Choroid plexus epithelial cell (primary cell): ENCODE measurements around the gene SHISA4.

Experiments
- DNase-seq: peaks from one replicate; pipeline ENCODE4 v3.0.0-alpha.2; 2010; ENCODE audit warnings: low read depth
- H3K4me3 ChIP-seq: 2 replicates; pipeline ENCODE4 v1.5.1; 2011; ENCODE audit warnings: low read depth, mild to moderate bottlenecking, control low read depth, low read length, moderate library complexity
- TF ChIP-seq, protein P1 (sequence below): conservative IDR thresholded peaks from 2 replicates; pipeline ENCODE4 v1.5.1; 2011; ENCODE audit warnings: low read depth, mild to moderate bottlenecking, control low read depth, inconsistent platforms, low read length, moderate library complexity

Gene SHISA4

DNA sequence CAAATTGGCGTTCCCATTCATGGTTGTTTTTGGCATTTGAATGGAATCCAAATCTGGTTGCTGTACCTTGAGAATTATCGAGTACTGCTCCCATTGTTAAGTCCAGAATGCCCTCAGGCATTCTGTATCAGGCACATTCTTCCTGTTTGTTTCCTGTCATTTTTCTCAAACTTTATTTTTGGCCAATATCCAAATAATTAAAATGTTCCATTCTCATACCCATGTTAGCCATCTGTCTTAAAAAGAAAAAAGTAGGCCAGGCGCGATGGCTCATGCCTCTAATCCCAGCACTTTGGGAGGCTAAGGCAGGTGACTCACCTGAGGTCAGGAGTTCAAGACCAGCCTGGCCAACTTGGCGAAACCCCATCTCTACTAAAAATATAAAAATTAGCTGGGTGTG, 29.3 kb upstream of the SHISA4 start:
- TF ChIP-seq, protein P1, sequence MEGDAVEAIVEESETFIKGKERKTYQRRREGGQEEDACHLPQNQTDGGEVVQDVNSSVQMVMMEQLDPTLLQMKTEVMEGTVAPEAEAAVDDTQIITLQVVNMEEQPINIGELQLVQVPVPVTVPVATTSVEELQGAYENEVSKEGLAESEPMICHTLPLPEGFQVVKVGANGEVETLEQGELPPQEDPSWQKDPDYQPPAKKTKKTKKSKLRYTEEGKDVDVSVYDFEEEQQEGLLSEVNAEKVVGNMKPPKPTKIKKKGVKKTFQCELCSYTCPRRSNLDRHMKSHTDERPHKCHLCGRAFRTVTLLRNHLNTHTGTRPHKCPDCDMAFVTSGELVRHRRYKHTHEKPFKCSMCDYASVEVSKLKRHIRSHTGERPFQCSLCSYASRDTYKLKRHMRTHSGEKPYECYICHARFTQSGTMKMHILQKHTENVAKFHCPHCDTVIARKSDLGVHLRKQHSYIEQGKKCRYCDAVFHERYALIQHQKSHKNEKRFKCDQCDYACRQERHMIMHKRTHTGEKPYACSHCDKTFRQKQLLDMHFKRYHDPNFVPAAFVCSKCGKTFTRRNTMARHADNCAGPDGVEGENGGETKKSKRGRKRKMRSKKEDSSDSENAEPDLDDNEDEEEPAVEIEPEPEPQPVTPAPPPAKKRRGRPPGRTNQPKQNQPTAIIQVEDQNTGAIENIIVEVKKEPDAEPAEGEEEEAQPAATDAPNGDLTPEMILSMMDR: no peak
- no peak overlapping the region for H3K4me3 ChIP-seq

DNA sequence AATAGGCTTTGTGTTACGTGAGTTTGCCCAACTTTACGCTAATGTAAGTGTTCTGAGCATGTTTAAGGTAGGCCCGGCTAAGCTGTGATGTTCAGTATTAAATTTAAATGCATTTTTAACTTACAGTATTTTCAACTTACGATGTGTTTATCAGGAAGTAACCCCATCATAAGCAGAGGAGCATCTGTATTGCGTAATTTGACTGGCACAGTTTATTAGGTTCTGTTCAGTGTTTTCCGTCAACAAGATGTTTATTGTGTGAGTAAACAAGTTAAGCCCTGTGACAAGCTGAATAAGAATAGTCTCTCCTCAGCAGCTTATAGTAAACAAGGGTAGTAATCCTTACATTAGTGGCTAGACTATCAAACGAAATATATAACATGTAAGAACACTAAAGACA, 27.2 kb upstream of the SHISA4 start:
- TF ChIP-seq, protein P1: no peak
- no peak overlapping the region for H3K4me3 ChIP-seq
- no peak for DNase-seq

More for the DNA sequence above, 29.3 kb upstream of the SHISA4 start:
- no peak for DNase-seq

DNA sequence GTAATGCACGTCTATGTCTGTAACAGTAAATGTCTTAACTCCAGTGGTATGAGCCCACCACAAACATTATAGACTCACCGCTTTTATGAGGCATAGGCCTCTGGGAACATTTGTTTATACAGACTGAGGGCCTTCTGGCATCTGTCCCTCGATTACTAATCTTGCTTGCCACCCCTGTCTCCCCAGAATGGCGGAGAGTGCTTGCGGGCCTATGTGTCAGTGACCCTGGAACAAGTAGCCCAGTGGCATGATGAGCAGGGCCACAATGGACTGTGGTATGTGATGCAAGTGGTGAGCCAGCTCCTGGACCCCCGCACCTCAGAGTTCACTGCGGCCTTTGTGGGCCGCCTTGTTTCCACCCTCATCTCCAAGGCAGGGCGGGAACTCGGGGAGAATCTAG, 18.3 kb upstream of the SHISA4 start:
- TF ChIP-seq, protein P1: no peak
- H3K4me3 ChIP-seq: no peak overlapping the region
- no peak for DNase-seq

DNA sequence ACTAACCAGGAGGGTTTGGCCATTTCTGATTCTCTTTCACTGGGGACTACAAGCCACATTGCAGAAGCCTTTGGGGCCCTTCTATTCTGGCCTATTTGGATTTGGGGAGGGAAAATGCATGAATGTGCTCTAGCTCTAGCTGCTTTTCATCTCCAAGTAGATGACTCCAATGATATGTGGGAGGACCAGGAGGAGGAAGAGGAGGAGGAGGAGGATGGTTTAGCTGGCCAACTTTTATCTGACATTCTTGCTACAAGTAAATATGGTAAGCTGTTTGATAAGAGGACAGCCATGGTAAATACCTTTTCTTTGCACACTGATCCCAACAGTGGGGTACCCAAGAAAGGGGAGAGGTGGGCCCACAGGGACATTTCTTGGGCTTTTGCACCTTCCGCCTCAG, 14.0 kb upstream of the SHISA4 start:
- no peak for DNase-seq
- TF ChIP-seq, protein P1: no peak
- H3K4me3 ChIP-seq: no peak overlapping the region

DNA sequence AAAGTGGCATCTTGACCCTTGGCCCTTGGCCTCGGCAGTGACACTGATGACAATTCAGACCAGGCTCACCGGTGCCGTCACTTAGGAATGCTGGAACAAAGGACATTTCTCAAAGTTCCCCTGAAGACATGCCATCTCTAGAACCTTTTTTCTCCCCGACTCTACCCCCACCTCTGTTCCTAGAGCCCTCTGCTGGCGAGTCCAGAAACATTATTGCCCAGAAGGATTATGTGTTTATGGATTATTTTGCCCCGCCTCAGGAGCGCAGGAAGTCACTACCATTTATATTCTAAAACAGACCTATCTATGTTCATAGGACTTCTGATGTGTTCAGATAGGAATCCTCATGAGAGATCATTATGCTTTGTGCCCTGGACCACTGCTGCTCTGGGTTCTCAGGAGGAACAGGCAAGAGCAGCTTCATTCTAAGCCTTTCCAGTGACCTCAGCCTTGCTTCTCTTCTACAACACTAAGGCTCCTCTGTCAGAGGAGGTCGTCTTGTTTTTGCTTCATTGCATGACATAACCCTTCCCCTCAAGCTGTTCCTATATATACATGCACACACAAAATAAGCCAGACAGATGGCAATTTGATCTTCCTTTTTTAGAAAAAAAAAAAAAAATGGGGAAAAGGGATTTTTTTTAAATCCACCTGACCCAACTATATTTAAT, 12.4 kb upstream of the SHISA4 start:
- TF ChIP-seq, protein P1: peak; percentile 71
- peak; percentile 51 for DNase-seq
- H3K4me3 ChIP-seq: no peak overlapping the region

DNA sequence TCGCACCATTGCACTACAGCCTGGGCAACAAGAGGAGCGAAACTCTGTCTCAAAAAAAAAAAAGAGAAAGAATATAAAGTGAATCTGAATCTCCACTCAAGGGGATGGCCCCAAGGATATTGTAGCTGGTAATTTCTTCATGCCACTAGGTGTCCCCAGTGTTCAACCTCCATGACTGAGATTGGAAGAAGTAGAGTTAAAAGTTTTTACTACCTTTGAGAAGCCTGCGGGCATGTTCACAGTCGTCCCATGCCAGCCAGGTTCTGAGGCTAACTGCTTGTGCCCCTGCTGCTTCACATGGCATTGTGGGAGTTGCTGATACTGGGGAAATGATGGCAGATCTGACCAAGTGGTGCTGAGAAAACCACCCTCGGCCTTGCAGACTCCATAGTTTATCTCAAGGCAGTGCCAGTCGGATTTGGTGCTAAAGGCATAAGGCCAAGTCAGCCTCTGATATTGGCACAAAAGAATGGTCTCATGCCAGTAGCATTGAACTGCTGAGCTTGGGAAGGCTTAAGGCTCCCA, 10.8 kb upstream of the SHISA4 start:
- peak; percentile 78 for DNase-seq
- TF ChIP-seq, protein P1: peak; percentile 75
- H3K4me3 ChIP-seq: no peak overlapping the region
